ENCODE data around the gene GTPBP2.

GRCh38 chr6:43644940-43645612, 16.0 kb upstream of the GTPBP2 start, which contains the start of gene RSPH9:
- TF ChIP-seq CTCF (IDR thresholded peaks at IDR 0.05; ENCODE audit: low read length) (no peak), EZH2 (optimal IDR thresholded peaks at IDR 0.05; ENCODE audit: low read depth, low read length) (no peak), EZH2phosphoT487 (IDR thresholded peaks at IDR 0.05; ENCODE audit: low read length) (no peak)
